Psoas muscle (tissue), 8 donors: Measurements from ENCODE around the gene HMCN1. TPM values are rescaled to one million over a fixed set of nuclear protein-coding genes. Genes with fewer than 3 reads are reported as not detected.

ENCODE experiments used
- ATAC-seq, 4 donors: fragments of 200-7000 bp; cut with Tn5 transposase; one replicate each; pipeline ENCODE4 v1.9.1; 2020; ENCODE audit warnings: moderate library complexity in 3 of 4, mild to moderate bottlenecking in 2 of 4
- DNase-seq, 2 donors: peaks; one replicate each; pipeline ENCODE4 v3.0.0-alpha.2; 2020
- H3K27ac ChIP-seq: fragments of 200-600 bp; one replicate; pipeline ENCODE4 v1.8.0; 2022
- H3K27me3 ChIP-seq, 3 donors: fragments of 200-600 bp in 1 of 3; one replicate each; pipeline versions ENCODE4 v1.6.1 to v1.8.0; 2013 to 2022; ENCODE audit warnings: low read length in 2 of 3, mild to moderate bottlenecking in 2 of 3, moderate library complexity in 1 of 3; ENCODE audit not compliant: insufficient read depth in 3 of 3
- H3K36me3 ChIP-seq, 2 donors: fragments of 200-600 bp in 1 of 2; one replicate each; pipeline versions ENCODE4 v1.6.1 to v1.8.0; 2013 to 2022; ENCODE audit warnings: low read depth in 1 of 2, mild to moderate bottlenecking in 1 of 2, moderate library complexity in 1 of 2; ENCODE audit not compliant: insufficient read depth in 1 of 2
- H3K4me1 ChIP-seq: fragments of 200-600 bp; one replicate; pipeline ENCODE4 v1.8.0; 2022
- H3K4me3 ChIP-seq: fragments of 200-600 bp; one replicate; pipeline ENCODE4 v1.8.0; 2022; ENCODE audit warnings: mild to moderate bottlenecking
- H3K9me3 ChIP-seq: fragments of 200-600 bp; one replicate; pipeline ENCODE4 v1.8.0; 2022
- WGBS, 3 donors: extraction: QIAGEN DNeasy Blood & Tissue Kit; methylation state at CpG; one replicate each; pipeline versions ENCODE4 v1.1.6 to v1.1.7; 2013; 5-methylcytosine and 5-hydroxymethylcytosine counted together
- intact Hi-C, 2 donors: fragments of 100-400 bp; cut with DNase I; formaldehyde crosslinking; loops; one replicate each; pipeline versions ENCODE4 v1.11.0 to v1.14.2; 2022
- polyA plus RNA-seq, 3 donors: library from polyadenylated mRNA; stranded (reverse); fragments of 200-250 nt; gene quantifications; one replicate each; pipeline ENCODE4 v1.2.3, GENCODE V29; 2013
- total RNA-seq, 4 donors: library from RNA; stranded (reverse); fragmentation: NEBNext Ultra II Directional in 2 of 4; extraction: Animal tissue kit (Norgen Biotek cat#: 25700) in 2 of 4; gene quantifications; one replicate each; pipeline versions ENCODE4 v1.2.1 to v1.2.4, GENCODE V29; 2021 to 2023
- TF ChIP-seq, protein P1 (sequence below): fragments of 200-600 bp; IDR thresholded peaks from one replicate; pipeline ENCODE4 v1.8.0; 2022; ENCODE audit warnings: antibody characterized with exemption
- donor health status: healthy with polysubstance abuse.
- donor health status: DM: no; HTN: no; CAD: no; lungs with moderate emphysema.
- donor health status: Bipolar disorder and iron deficiency.
- donor health status: healthy.
- donor health status: DM: yes; HTN: yes; CAD: no.
- donor health status: DM: no; HTN: no; CAD: no.
- donor health status: DM: no; HTN: no; CAD: no.
- donor health status: DM: yes; HTN: yes; CAD: no.

Gene HMCN1
- total and polyA plus RNA-seq, 7 donors = 1.3 to 6.5 (median 1.8) TPM

DNA sequence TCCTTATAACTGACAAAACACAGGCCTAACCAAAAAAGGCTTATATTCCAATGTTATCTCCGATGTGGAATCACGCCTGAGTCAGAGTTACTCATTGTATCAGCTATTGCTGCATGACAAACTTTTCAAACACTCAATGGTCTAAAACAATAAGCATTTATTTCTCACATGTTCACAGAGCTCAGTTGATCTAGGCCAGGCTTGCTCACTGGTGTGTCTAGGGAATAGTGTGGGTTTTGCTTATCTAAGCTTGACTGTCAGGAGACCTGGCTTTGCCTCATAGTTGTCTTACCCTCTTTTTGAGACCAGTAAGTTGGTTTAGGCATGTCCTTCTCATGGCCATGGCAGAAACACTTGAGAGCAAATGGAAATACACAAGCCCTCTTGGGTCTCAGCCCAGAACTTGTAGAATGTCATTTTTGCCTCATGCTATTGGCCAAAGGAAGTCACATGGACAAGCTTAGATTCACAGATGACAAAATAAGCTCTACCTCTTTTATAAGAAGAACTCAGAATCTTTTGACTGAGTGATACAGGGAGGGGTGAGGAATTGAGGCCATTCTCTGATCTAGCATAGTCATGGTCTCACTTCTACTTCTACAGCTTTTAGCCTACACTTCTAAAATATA lies 130.8 kb downstream of the HMCN1 start:
- H3K27ac ChIP-seq = no peak overlapping the region
- ATAC-seq (no peak), DNase-seq (no peak)
- no peaks in the 10 kb centered on the region for H3K9me3 ChIP-seq
- intact Hi-C loops = loop anchor here in 1 of 2 donors (10.0 kb wide), 1 partner anchor 60 kb away; no protein-coding TSS in a partner anchor
- no peak overlapping the region for H3K4me3 ChIP-seq
- H3K4me1 ChIP-seq = no peaks in the 10 kb centered on the region
- WGBS, 3 donors = 93 to 94% (median 94%) methylated on average over 2 of the region's 2 CpGs
- H3K36me3 ChIP-seq = no peaks in the 10 kb centered on the region
- H3K27me3 ChIP-seq = no peaks in the 10 kb centered on the region
- TF ChIP-seq, protein P1, sequence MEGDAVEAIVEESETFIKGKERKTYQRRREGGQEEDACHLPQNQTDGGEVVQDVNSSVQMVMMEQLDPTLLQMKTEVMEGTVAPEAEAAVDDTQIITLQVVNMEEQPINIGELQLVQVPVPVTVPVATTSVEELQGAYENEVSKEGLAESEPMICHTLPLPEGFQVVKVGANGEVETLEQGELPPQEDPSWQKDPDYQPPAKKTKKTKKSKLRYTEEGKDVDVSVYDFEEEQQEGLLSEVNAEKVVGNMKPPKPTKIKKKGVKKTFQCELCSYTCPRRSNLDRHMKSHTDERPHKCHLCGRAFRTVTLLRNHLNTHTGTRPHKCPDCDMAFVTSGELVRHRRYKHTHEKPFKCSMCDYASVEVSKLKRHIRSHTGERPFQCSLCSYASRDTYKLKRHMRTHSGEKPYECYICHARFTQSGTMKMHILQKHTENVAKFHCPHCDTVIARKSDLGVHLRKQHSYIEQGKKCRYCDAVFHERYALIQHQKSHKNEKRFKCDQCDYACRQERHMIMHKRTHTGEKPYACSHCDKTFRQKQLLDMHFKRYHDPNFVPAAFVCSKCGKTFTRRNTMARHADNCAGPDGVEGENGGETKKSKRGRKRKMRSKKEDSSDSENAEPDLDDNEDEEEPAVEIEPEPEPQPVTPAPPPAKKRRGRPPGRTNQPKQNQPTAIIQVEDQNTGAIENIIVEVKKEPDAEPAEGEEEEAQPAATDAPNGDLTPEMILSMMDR = no peak

GRCh38 chr1:185869590-185869989 lies 135.4 kb downstream of the HMCN1 start:
- no peaks in the 10 kb centered on the region for H3K4me1 ChIP-seq
- no peak overlapping the region for H3K27ac ChIP-seq
- DNase-seq (no peak), ATAC-seq (no peak)
- no peaks in the 10 kb centered on the region for H3K36me3 ChIP-seq
- TF ChIP-seq, protein P1 = no peak
- no peak overlapping the region for H3K4me3 ChIP-seq
- intact Hi-C loops = loop anchor here in 1 of 2 donors (10.0 kb wide), 1 partner anchor 65 kb away; no protein-coding TSS in a partner anchor
- 26 to 31% (median 28%) methylated on average over 2 of the region's 2 CpGs for WGBS, 3 donors
- H3K9me3 ChIP-seq = no peaks in the 10 kb centered on the region
- no peaks in the 10 kb centered on the region for H3K27me3 ChIP-seq

DNA sequence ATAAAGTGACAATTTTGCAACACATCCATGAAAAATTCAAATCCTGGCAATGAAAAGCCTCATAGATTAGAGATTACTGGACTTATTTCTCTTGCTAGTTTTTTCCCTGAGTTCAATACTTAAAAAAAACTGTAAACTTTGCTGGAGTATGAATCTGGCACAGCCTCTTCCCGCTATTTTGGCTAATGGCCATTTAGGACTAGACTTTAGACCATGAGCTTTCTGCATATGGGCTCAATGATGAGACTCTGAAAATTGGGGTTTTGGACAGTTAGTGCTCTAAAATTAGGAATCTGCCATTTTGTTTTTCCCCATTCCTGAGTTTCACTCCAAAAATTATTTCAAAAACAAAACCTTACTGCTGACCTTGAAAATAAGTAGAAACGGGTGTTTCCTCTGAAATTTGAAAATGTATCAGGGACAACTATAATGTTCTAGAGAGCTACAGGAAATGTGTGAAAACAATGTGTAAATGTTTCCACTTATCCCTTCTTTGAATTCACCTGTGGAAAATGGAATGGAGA lies 137.5 kb downstream of the HMCN1 start:
- 58 to 68% (median 63%) methylated on average over 2 of the region's 2 CpGs for WGBS, 3 donors
- no peaks in the 10 kb centered on the region for H3K4me1 ChIP-seq
- H3K27ac ChIP-seq = no peak overlapping the region
- intact Hi-C loops = no loop called here
- no peak overlapping the region for H3K4me3 ChIP-seq
- TF ChIP-seq, protein P1 = no peak
- no peaks in the 10 kb centered on the region for H3K36me3 ChIP-seq
- ATAC-seq = no peak
- no peaks in the 10 kb centered on the region for H3K27me3 ChIP-seq
- H3K9me3 ChIP-seq = peaks cover 3% of the 10 kb centered on the region
- no peak for DNase-seq

DNA sequence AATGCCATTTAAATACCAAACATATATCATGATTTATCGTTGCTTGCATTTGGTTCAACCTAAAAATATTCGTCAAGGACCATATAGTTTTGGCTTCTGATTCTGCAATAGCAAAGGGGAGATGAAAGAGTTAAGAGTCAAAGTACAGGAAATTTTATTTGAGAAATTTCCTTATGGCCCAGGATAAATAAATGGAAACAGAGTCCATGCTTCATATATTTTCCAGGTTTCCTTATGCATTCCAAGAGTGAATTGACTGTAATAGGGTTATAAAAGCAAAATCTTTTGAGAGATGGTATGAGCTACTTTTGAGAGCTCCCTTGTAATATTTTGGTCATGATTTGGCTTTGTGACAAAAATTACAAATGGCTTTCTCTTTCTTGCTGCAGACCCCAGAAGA lies 140.1 kb downstream of the HMCN1 start:
- no peak for ATAC-seq
- 46 to 60% (median 54%) methylated on average over 2 of the region's 2 CpGs for WGBS, 3 donors
- Histone ChIP-seq H3K9me3 (peaks cover 4% of the 10 kb centered on the region), H3K27ac (no peak overlapping the region), H3K27me3 (no peaks in the 10 kb centered on the region), H3K4me1 (no peaks in the 10 kb centered on the region), H3K36me3 (no peaks in the 10 kb centered on the region), H3K4me3 (no peak overlapping the region)
- TF ChIP-seq, protein P1 = no peak
- intact Hi-C loops = no loop called here
- no peak for DNase-seq

DNA sequence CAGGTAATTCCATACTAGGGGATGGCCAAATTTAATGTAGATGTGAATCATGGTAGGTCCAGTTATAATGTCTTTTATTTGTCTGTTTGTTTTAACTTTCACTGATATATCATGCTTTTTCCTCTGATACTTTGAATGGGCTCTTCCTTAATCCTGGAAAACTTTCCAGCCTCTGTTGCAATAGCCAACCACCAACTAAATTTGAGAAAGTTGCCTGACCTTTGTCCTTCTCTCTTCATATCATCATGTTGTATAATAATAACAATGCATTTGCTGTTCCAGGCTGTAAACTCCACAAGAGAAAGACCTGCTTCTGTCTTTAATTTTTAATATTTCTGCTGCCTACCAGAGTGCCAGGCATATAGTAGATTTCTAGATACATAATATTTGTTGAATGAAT lies 146.1 kb downstream of the HMCN1 start:
- intact Hi-C loops = no loop called here

More for the DNA sequence above, 146.1 kb downstream of the HMCN1 start:
- no peaks in the 10 kb centered on the region for H3K36me3 ChIP-seq
- H3K27ac ChIP-seq = no peak overlapping the region
- H3K4me1 ChIP-seq = no peaks in the 10 kb centered on the region
- no peak overlapping the region for H3K4me3 ChIP-seq
- H3K27me3 ChIP-seq = no peaks in the 10 kb centered on the region
- TF ChIP-seq, protein P1 = no peak
- DNase-seq = no peak
- peaks cover 4% of the 10 kb centered on the region for H3K9me3 ChIP-seq
- no peak for ATAC-seq
